Astrocyte of the spinal cord (primary cell): Measurements from ENCODE around the gene CNOT3.
A peak's percentile ranks its signal among the peaks of the same experiment; 100 is the strongest.
"Not testable (repeated sequence)": the region's sequence is repeated elsewhere in the genome, so short reads cannot be mapped to it uniquely, and the experiment has no call there.

ENCODE experiments used
- DNase-seq: peaks from one replicate; pipeline ENCODE4 v3.0.0; 2011; ENCODE audit warnings: low read depth, low spot score
- H3K4me3 ChIP-seq: 2 replicates; pipeline ENCODE4 v1.5.1; 2011; ENCODE audit warnings: low read depth, mild to moderate bottlenecking, low read length, moderate library complexity
- CTCF ChIP-seq: IDR thresholded peaks from 2 replicates; pipeline ENCODE4 v1.5.1; 2012; ENCODE audit warnings: low read depth, mild to moderate bottlenecking, low read length, inconsistent platforms
- in situ Hi-C: cut with HindIII; loops from 2 replicates; pipeline ENCODE4 v1.10.0; 2017; ENCODE audit warnings: low sequenced_read_pairs

The CNOT3 gene

GRCh38 chr19:54179262-54179852, 41.8 kb downstream of the CNOT3 start:
- TF ChIP-seq CTCF = no peak
- in situ Hi-C loops = no loop called here
- H3K4me3 ChIP-seq = no peak overlapping the region
- DNase-seq = no peak

- TF ChIP-seq CTCF = peak; percentile 73
- H3K4me3 ChIP-seq = no peak overlapping the region
- in situ Hi-C loops = no loop called here
- DNase-seq = peak; percentile 84
These were observed 42.4 kb downstream of the CNOT3 start for GRCh38 chr19:54179921-54180461.

- in situ Hi-C loops = no loop called here
- H3K4me3 ChIP-seq = no peak overlapping the region
- no peak for TF ChIP-seq CTCF
- no peak for DNase-seq
These were observed 43.1 kb downstream of the CNOT3 start for GRCh38 chr19:54180691-54181091.

- in situ Hi-C loops, DNase-seq, H3K4me3 ChIP-seq: not testable (repeated sequence)
These were observed 44.3 kb downstream of the CNOT3 start for GRCh38 chr19:54181894-54182293.

- in situ Hi-C loops = no loop called here
- DNase-seq = no peak
- H3K4me3 ChIP-seq = no peak overlapping the region
- TF ChIP-seq CTCF = no peak
These were observed 45.9 kb downstream of the CNOT3 start for GRCh38 chr19:54183431-54183830.

GRCh38 chr19:54186351-54186750, 48.8 kb downstream of the CNOT3 start:
- in situ Hi-C loops = no loop called here

GRCh38 chr19:54186934-54187381, 49.4 kb downstream of the CNOT3 start:
- no peak for DNase-seq
- in situ Hi-C loops = no loop called here
- TF ChIP-seq CTCF = no peak
- no peak overlapping the region for H3K4me3 ChIP-seq

More at GRCh38 chr19:54186351-54186750, 48.8 kb downstream of the CNOT3 start:
- H3K4me3 ChIP-seq = no peak overlapping the region
- TF ChIP-seq CTCF = no peak
- no peak for DNase-seq
